Gastroesophageal sphincter (tissue), 3 donors: ENCODE measurements around the gene CIROP.
A peak's percentile ranks its signal among the peaks of the same experiment; 100 is the strongest.

Source experiments
- EP300 ChIP-seq: sonication (generic); formaldehyde crosslinking; IDR thresholded peaks from one replicate; pipeline ENCODE4 v1.6.1; 2017; ENCODE audit warnings: antibody characterized with exemption, mild to moderate bottlenecking
- POLR2A ChIP-seq, 2 donors: fragments of 450-650 bp; IDR thresholded peaks; one replicate each; pipeline ENCODE4 v1.6.1; 2017; ENCODE audit warnings: antibody characterized with exemption in 2 of 2, mild to moderate bottlenecking in 2 of 2, moderate library complexity in 1 of 2
- POLR2AphosphoS5 ChIP-seq: sonication (generic); formaldehyde crosslinking; IDR thresholded peaks from one replicate; pipeline ENCODE4 v1.6.1; 2017; ENCODE audit warnings: antibody characterized with exemption
- TF ChIP-seq, protein P1 (sequence below), 4 experiments: fragments of 200-600 bp in 2 of 4; fragments of 450-650 bp in 2 of 4; sonication (generic) in 1 of 4; IDR thresholded peaks; one replicate each; pipeline ENCODE4 v1.5.1; 2017 to 2019; ENCODE audit warnings: antibody characterized with exemption in 4 of 4, mild to moderate bottlenecking in 2 of 4, moderate library complexity in 2 of 4

- TF ChIP-seq EP300 (no peak), POLR2AphosphoS5 (peak; percentile 9), POLR2A (IDR thresholded peaks at IDR 0.05) (no peak)
- TF ChIP-seq, protein P1, sequence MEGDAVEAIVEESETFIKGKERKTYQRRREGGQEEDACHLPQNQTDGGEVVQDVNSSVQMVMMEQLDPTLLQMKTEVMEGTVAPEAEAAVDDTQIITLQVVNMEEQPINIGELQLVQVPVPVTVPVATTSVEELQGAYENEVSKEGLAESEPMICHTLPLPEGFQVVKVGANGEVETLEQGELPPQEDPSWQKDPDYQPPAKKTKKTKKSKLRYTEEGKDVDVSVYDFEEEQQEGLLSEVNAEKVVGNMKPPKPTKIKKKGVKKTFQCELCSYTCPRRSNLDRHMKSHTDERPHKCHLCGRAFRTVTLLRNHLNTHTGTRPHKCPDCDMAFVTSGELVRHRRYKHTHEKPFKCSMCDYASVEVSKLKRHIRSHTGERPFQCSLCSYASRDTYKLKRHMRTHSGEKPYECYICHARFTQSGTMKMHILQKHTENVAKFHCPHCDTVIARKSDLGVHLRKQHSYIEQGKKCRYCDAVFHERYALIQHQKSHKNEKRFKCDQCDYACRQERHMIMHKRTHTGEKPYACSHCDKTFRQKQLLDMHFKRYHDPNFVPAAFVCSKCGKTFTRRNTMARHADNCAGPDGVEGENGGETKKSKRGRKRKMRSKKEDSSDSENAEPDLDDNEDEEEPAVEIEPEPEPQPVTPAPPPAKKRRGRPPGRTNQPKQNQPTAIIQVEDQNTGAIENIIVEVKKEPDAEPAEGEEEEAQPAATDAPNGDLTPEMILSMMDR (IDR thresholded peaks at IDR 0.05), result no peak
Measured at GRCh38 chr14:23115039-23115731, 10.4 kb upstream of the CIROP start.
